ENCODE measurements around the gene SRC.

DNA sequence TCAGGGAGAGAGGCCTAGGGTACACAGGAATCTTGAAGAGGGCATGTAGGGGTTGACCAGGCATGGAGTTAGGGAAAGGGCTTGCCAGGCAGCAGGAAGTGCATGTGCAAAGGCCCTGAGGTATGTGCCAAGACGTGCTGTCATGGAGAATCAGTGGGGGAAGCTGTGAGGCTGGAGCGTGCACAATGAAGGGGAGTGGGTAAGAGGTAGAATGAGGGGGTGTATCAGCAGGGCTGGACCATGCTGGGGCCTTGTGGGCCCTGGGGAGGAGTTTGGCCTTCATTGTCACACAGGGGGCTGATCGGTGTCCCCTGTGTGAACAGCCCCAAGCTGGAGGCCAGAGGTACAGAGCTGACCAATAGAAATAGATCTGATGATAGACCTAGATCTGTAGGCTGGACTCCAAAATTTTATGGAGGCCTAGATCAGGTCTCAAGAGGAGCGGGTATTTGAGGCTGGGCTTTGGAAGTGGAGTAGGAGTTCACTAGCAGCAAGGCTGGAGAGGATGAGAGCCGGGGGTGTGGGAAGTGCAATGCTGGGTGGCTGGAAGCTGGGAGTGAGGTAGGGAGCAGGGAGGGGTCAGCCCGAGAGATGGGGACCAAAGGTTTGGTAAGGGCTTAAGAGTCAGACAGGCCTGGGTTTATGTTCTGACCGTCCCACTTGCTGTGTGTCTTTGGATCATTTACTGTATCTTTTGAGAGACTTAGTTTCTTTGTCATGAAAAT lies 3.0 kb downstream of the SRC start:
- TF ChIP-seq GATA2 (IDR thresholded peaks at IDR 0.05; ENCODE audit: low read depth, low read length) (no peak), GATA3 (IDR thresholded peaks at IDR 0.05; ENCODE audit: low read depth, low read length) (no peak)

All from SH-SY5Y (cell line).